ENCODE data around the gene TRPV3. TPM values are rescaled to one million over a fixed set of nuclear protein-coding genes. Genes with fewer than 3 reads are reported as not detected.

The TRPV3 gene
- total and polyA plus RNA-seq, 4 donors: 0.04 to 0.38 (median 0.26) TPM

- WGBS: 93% methylated on average over 5 of the region's 5 CpGs
- DNase-seq (ENCODE audit: low spot score): no peak
- H3K27me3 ChIP-seq (ENCODE audit: control insufficient read depth in 4 of 4, insufficient read depth in 4 of 4, low read length in 3 of 4): no peaks in the 10 kb centered on the region
- no peak overlapping the region for H3K27ac ChIP-seq (ENCODE audit: low read depth in 1 of 2, low read length in 2 of 2)
- peaks cover 0 to 2% (median 0%) of the 10 kb centered on the region in 4 donors for H3K4me1 ChIP-seq (ENCODE audit: control insufficient read depth in 4 of 4, insufficient read depth in 4 of 4, low read length in 3 of 4)
- H3K9ac ChIP-seq (ENCODE audit: low read depth in 1 of 2, low read length in 2 of 2): no peak overlapping the region
- H3K9me3 ChIP-seq (ENCODE audit: control insufficient read depth in 4 of 4, low read length in 3 of 4): no peaks in the 10 kb centered on the region
- H3K4me3 ChIP-seq (ENCODE audit: low read depth in 1 of 3, low read length in 3 of 3): no peak overlapping the region
- no peaks in the 10 kb centered on the region for H3K36me3 ChIP-seq (ENCODE audit: control insufficient read depth in 4 of 4, insufficient read depth in 3 of 4, low read depth in 1 of 4, low read length in 3 of 4)
- TF ChIP-seq, protein P1, sequence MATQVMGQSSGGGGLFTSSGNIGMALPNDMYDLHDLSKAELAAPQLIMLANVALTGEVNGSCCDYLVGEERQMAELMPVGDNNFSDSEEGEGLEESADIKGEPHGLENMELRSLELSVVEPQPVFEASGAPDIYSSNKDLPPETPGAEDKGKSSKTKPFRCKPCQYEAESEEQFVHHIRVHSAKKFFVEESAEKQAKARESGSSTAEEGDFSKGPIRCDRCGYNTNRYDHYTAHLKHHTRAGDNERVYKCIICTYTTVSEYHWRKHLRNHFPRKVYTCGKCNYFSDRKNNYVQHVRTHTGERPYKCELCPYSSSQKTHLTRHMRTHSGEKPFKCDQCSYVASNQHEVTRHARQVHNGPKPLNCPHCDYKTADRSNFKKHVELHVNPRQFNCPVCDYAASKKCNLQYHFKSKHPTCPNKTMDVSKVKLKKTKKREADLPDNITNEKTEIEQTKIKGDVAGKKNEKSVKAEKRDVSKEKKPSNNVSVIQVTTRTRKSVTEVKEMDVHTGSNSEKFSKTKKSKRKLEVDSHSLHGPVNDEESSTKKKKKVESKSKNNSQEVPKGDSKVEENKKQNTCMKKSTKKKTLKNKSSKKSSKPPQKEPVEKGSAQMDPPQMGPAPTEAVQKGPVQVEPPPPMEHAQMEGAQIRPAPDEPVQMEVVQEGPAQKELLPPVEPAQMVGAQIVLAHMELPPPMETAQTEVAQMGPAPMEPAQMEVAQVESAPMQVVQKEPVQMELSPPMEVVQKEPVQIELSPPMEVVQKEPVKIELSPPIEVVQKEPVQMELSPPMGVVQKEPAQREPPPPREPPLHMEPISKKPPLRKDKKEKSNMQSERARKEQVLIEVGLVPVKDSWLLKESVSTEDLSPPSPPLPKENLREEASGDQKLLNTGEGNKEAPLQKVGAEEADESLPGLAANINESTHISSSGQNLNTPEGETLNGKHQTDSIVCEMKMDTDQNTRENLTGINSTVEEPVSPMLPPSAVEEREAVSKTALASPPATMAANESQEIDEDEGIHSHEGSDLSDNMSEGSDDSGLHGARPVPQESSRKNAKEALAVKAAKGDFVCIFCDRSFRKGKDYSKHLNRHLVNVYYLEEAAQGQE (IDR thresholded peaks at IDR 0.05): no peak
- TF ChIP-seq FOXA2 (IDR thresholded peaks at IDR 0.05): no peak
- TF ChIP-seq YY1 (IDR thresholded peaks at IDR 0.05): no peak
- TF ChIP-seq, protein P2, sequence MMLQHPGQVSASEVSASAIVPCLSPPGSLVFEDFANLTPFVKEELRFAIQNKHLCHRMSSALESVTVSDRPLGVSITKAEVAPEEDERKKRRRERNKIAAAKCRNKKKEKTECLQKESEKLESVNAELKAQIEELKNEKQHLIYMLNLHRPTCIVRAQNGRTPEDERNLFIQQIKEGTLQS (IDR thresholded peaks at IDR 0.05): no peak
- no peak for TF ChIP-seq RXRA (IDR thresholded peaks at IDR 0.05)
- no peak for TF ChIP-seq HNF4G (IDR thresholded peaks at IDR 0.05)
- TF ChIP-seq SP1 (IDR thresholded peaks at IDR 0.05): no peak
- no peak for TF ChIP-seq JUND (IDR thresholded peaks at IDR 0.05)
- no peak for TF ChIP-seq GABPA (IDR thresholded peaks at IDR 0.05 in 1 of 2, conservative IDR thresholded peaks at IDR 0.05 in 1 of 2)
- no peak for TF ChIP-seq MAX (IDR thresholded peaks at IDR 0.05)
- no peak for TF ChIP-seq NR2F2 (IDR thresholded peaks at IDR 0.05)
- no peak for TF ChIP-seq HNF4A (conservative IDR thresholded peaks at IDR 0.05)
- no peak for TF ChIP-seq EGR1 (IDR thresholded peaks at IDR 0.05; ENCODE audit: low read depth in 2 of 2)
- TF ChIP-seq RAD21 (IDR thresholded peaks at IDR 0.05): no peak
- no peak for TF ChIP-seq TAF1 (conservative IDR thresholded peaks at IDR 0.05)
- TF ChIP-seq FOXA1 (IDR thresholded peaks at IDR 0.05): no peak
- TF ChIP-seq ZBTB33 (IDR thresholded peaks at IDR 0.05): no peak
- TF ChIP-seq CTCF (IDR thresholded peaks at IDR 0.05; ENCODE audit: low read depth, low read length, missing input control): no peak
Observed at GRCh38 chr17:3533752-3534151, 23.9 kb downstream of the TRPV3 start.
